ENCODE results near the gene PRAME.
"Not testable (repeated sequence)": the region's sequence is repeated elsewhere in the genome, so short reads cannot be mapped to it uniquely, and the experiment has no call there.

DNA sequence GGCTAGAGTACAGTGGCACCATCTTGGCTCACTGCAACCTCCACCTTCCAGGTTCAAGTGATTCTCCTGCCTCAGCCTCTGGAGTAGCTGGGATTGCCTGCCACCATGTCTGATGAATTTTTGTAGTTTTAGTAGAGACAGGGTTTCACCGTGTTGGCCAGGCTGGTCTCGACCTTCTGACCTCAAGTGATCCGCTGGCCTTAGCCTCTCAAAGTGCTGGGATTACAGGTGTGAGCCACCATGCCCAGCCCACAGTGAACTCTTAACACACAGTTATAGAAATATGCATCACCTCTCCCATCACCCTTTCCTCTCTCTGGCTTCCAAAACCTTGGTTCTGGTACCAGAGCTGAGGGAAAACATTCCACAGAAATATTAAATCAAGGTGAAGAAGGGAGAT is 49.0 kb upstream of the PRAME start:
- TF ChIP-seq, protein P1, sequence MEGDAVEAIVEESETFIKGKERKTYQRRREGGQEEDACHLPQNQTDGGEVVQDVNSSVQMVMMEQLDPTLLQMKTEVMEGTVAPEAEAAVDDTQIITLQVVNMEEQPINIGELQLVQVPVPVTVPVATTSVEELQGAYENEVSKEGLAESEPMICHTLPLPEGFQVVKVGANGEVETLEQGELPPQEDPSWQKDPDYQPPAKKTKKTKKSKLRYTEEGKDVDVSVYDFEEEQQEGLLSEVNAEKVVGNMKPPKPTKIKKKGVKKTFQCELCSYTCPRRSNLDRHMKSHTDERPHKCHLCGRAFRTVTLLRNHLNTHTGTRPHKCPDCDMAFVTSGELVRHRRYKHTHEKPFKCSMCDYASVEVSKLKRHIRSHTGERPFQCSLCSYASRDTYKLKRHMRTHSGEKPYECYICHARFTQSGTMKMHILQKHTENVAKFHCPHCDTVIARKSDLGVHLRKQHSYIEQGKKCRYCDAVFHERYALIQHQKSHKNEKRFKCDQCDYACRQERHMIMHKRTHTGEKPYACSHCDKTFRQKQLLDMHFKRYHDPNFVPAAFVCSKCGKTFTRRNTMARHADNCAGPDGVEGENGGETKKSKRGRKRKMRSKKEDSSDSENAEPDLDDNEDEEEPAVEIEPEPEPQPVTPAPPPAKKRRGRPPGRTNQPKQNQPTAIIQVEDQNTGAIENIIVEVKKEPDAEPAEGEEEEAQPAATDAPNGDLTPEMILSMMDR (IDR thresholded peaks at IDR 0.05; ENCODE audit: insufficient read depth, low read depth, low read length), result not testable (repeated sequence)
- TF ChIP-seq EZH2 (IDR thresholded peaks at IDR 0.05; ENCODE audit: insufficient read depth, low read length), result not testable (repeated sequence)

Measured in astrocyte (in vitro differentiated cells and primary cell).